NCI-H2227 treated with DMSO at 0.1 percent for 48 hours (cell line): Measurements from ENCODE around the gene BTBD16.

ENCODE experiments used
- DNase-seq: peaks from one replicate; lab custom pipeline; 2025; lab: John Stamatoyannopoulos, UW

BTBD16 gene

DNA sequence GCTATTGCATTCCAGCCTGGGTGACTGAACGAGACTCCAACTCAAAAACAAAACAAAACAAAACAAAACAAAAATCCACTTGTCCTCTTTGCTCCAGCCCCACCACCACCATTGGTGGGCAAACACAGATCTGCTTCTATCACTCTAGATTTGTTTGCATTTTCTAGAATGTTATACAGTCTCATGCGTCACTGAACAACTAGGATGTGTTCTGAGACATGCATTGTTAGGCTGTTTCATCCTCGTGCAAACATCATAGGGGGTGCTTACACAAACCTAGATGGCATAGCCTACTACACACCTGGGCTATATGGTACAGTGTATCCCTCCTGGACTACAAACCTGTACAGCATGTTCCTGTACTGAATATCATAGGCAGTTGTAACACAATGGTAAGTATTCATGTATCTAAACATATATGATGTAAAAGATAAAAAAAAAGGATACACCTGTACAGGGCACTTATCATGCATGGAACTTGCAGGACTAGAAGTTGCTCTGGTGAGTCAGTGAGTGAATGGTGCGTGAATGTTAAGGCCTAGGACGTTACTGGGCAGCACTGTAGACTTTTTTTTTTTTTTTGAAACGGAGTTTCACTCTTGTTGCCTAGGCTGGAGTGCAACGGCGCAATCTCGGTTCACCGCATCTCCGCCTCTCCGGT is 45.3 kb downstream of the BTBD16 start:
- no peak for DNase-seq

DNA sequence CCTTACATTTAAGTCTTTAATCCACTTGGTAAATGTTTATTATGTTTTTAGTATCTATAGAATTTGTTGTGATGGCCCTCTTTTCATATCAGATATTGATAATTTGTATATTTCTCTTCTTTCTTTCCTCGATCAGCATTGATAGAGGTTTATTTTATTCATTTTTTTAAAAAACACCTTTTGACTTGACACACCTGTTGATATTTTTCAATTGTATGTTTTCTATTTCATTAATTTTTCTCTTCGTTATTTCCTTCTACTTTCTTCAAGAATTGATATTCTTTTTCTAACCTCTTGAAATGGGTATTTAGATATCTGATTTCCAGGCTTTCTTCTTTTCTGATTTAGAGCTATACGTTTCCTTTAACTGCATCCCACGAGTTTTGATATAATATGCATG is 50.9 kb downstream of the BTBD16 start:
- no peak for DNase-seq

DNA sequence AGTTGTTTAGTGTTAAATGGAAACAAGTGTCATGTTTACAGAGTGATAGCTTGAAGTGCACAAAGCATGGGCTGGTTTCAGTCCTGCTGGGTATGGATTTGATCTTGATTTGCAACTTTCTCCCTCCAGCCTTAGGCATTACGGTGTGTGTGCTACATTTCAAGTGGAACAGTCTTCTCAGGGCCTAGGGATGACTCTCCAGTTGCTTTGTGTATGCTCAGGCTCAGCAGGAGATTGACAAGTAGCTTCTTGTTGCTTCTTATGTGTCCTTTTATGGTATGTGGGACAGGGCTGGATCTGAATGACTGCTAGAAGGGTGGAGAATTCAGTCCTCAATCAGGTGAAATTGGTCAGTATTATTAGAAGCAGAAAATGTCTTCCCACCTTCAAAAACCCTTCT is 52.1 kb downstream of the BTBD16 start:
- DNase-seq = peak; percentile 64

DNA sequence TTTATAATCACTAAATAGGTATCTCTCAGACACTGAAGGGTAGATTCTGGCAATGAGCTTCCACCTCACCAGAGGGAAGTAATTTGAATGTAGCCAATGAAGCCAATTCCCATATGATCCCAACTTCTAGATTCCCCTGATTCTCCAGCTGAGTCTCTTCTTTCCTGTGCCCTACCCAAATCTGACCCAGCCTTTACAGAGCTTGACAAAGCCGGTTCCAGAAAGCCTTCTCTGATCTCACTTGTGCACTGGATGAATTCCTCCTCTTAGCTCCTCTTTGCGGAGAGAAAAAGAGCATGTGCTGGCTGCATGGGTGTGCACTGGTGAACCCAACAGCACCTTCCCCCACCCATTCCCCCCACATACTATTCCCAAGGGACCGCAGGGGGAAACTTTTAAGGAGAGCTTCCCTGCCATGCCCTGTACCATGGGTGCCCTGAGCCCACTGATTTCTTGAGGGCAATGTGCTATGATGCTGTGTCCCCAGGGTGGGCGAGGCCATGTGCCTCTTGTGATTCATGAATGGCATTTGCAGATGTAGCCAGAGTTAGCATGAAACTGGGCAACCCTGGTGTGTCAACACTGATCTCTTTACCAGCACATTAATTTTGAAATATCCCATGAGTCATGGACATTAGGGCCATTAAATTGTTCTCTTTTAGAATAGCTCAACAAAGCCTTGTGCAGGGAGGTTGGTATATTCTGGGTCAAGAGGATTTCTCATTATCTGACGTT is 53.0 kb downstream of the BTBD16 start:
- peak; percentile 4 for DNase-seq

DNA sequence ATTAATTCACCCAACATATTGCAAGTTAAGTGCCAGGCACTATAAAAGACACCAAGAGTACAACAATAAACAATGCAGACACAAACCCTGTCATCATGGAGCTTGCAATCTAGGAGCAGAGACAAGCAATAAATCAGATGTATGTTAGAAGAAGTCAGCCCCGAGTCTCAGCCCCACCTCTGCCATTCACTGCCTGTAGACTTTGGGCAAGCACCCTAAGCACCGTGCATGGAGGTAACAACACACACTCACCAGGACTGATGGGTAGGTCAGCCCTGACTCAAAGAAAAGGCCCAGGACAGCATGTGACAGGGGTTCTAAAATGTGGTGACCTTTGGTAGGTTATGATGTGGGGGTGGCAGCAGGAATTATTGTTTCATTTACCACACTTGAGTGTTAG is 54.1 kb downstream of the BTBD16 start:
- DNase-seq = no peak

DNA sequence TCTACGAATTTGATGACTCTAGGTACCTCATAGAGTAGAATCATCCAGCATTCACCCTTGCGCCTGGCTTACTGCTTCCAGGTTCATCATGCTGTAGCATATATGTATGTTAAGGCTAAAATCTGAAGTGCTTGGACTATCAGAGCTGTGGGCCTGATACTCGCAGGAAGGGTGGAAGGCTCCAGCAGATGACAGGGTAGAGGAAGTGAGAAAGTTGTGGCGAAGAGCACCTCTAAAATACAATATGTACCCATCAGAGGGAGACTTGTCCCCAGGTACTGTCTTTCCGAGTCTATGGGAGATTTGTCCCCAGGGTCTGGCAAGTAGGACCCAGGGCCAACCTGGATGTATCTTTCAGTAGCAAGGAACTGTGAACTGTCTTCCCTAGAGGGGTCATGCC is 55.3 kb downstream of the BTBD16 start:
- no peak for DNase-seq

DNA sequence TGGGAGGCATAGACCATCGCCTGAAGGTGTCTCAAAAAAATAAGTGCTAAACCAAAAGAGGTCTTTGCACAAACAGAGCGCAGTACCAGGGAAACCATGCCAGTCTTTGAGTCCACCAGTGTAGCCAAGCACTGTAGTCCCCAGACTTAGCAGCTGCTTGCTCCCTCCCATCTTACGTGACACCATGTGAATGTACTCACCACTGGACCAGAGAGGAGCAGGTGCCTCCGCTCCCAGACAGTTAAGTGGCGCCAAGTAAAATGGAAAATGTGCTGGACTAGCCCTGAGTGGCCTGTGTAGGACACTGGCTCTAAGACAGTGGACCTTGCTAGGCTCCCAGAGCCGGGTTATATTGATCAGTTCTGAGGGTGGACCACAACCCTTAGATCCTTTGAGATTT is 55.7 kb downstream of the BTBD16 start:
- DNase-seq = no peak

DNA sequence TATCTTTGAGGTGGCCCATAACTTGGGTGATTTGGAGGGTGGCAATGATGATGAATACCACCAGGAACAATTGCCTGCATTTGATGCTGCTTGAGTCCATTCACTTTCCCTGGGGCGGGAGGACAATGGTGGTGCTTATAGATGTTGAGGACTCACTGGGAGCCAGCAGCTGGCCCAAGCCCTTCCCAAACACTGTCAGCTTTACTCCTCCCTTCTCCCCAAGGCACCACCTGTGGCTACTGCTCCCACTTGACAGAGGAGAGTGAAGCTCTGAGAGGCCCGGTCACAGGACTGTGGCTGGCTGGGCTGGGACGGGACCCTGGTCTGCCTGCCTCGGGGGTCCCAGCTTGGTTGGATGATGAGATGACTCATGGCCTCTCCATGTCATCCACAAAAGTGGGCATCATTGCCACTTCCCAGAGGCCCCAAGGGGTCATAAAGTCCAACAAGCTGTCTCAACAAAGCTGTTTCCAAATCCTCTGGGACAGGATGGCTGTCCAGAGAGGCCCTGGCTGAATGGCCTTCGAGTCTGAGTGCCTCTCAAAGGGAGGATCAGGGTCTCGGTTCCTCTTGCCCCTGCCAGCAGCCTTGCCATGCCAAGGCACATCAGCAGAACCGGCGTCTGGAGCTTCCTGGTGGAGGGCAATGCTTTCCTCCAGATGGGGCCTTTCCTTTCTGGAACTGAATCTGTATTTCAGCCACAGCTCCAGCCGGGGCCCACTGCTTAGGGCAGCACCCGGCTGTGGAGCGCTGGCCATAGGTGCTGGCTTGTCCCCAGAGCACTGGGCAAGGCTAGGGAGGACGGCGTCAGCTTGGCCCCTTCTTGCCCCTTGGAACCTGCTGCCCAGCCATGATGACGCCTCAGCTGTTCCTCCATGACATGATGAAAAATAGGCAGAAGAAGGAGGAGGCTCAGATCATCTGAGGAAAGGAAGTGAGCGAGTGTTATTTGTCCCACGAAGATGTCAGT is 56.4 kb downstream of the BTBD16 start:
- no peak for DNase-seq

DNA sequence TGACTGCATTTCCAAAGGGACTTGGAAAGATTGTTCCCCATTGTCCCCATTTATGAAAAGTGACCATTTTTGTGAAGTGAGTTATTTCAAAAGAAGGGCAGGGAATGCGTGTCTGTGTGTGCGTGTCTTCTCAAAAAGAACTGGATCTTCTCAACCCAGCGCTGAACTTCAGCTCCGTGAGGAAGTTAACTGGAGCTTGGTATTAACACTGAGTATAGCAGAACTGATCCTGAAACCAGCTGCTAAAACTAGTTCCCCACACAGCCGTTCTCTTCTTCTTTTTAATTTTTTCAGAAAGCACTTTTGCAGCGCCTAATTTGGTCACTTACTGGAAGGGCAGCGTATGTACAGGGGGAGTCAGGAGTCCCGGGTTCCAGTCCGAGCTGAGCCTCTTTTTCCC is 57.6 kb downstream of the BTBD16 start:
- no peak for DNase-seq

DNA sequence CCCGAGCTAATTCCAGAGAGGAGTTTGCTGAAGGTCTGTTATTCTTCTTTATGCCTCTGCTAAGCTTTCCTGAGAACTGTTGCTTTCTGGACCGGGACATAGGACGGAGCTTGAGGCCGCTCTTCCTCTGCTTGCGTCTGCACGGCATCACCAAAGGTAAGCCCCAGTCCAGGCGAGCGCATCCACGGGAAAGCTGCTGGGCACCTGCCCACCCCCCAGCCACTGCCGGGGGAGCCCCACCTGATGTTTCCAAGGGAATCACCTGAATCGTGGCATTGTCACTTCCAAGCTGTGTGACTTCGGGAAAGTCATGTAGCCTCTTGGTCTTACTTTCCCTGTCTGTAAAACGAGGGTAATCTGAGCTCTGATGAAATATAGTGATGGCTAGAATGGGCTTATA is 58.3 kb downstream of the BTBD16 start:
- no peak for DNase-seq

DNA sequence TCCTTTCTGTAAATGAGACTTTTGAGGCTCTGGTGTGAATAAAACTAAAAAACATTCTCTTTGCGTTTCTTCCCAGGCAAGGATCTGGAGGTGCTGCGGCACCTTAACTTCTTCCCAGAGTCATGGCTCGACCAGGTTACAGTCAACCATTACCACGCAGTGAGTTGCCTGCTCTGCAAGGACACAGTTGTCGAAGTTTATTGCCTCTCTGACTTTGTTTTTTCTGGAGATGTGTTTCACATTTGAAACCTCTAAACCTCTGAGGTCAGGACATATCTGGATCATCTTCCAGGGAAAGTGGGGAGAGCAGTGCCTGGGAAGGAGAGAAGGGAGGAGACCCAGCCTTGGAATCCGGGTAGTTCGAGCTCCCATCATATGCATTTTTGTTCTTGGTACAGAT is 60.0 kb downstream of the BTBD16 start:
- DNase-seq = no peak

DNA sequence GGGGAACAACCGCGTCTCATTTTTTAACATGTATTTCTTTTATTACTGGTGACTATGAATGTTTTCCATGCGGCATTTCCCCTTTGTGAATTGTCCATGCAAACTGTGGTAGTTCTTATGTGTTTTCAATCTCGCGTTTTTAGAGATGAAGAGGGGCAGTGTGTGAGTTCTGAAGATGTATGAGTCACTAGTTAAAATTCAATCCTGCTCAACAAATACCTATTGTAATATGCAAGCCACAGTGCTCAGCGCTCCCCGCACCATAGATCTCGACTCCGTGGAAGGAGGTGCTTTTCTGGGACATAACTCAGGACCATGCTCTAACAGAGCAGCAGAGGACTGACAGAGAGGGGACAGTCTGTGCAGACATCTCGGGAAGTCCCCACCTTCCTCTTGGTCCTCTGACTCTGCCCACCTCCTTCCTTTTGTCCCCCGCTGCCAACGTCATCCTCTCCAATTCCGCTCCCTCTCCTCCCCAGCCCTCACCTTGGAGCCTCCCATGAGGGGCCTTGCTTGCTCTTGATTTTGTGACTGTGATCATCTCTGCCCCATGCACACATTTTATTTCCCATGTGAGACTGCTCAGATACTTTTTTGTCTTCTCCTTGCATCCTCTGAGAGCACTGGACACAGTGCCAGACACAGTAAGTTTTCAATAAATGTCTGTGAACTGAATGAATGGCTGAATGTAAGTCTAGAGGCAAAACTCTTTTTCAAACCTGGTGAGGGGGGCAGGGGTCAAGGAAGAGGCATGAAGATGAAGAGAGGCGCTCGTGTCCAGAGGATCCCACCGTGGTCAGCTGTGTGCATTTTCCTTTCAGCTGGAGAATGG is 60.7 kb downstream of the BTBD16 start:
- no peak for DNase-seq

DNA sequence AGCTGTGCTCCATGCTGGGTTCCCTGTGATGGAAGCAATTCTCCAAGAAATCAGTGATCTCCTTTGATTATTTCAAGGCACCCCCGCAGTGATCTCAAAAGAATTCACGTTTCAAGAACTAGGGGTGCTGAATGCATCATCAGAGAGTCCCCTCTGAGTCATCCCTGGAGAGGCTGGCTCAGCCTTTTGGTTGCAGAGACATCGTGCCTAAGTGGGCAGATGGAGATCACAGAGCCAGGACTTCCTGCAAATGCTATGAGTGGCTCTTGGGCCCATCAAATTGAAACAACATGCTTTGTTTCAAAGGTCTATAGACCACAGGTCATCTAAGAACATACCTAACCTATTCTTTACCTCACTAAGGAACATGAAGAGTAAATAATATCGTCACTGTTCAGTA is 61.9 kb downstream of the BTBD16 start:
- no peak for DNase-seq

DNA sequence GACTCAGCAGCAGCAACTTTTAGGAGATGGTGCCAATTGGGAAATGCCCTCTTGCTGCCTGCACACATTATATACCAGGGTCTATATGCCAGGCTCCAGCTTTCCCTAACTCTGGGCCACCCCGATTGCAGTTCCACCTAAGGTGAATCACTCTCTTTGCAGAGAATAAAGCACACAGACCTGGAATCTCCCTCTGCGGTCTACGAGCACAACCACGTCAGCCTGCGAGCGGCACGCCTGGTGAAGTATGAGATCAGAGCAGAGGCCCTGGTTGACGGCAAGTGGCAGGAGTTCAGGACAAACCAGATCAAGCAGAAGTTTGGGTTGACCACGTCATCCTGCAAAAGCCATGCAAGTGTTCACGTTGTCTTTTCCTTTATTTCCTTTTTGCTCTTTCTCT is 65.2 kb downstream of the BTBD16 start:
- no peak for DNase-seq

DNA sequence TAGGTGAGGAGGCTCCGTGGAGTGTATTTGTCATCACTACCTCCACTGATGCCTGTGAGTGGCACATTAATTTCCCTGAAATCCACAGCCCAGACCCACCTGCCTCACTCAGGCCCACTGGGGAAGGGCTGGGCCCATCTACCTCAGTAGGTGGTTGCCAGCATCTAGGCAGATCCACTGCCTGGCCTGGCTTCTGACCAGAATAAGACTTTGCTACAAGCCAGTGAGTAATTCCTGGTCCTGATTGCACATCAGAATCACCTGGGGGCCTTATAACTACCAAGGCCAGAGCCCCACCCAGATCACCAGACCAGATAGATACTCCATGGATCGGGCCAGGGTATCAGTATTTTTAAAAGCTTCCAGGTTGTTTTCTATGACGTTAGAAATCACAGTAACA is 65.9 kb downstream of the BTBD16 start:
- no peak for DNase-seq

DNA sequence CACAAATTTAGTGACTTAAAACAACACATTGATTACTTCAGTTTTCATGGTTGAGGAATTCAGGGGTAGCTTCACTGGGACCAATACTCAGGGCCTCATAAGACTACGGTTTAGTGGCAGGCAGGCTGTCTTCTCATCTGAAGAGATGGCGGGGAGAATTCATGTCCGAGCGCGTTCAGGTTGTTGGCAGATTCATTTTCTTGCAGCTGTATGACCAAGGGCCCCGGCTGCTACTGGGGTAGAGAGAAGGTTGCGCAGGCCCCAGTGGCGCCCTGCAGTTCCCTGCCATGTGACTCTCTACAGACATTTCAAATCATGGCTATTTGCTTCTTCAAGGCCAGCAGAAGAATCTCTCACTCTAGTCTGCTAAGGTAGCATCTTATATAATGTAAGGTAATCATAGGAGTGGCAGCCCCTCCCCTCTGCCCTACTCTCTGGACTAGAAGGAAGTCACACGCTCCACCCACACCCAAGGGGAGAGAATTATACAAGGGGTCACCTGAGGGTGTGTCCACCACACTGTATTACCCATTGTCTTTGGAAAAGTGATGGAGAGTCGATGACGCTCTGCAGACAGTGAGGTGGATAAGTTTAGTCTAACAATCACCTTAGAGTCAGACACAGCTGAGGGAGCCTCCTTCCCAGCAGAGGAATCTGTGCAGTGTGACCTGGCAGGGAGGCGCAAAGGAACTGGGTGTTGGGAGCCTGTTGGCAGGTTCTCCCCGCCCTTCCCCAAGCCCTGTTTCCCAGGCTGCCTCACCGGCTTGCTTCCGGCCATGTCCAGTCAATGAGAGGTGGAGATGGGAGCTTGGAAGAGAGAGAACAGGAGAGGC is 67.7 kb downstream of the BTBD16 start:
- DNase-seq = no peak

DNA sequence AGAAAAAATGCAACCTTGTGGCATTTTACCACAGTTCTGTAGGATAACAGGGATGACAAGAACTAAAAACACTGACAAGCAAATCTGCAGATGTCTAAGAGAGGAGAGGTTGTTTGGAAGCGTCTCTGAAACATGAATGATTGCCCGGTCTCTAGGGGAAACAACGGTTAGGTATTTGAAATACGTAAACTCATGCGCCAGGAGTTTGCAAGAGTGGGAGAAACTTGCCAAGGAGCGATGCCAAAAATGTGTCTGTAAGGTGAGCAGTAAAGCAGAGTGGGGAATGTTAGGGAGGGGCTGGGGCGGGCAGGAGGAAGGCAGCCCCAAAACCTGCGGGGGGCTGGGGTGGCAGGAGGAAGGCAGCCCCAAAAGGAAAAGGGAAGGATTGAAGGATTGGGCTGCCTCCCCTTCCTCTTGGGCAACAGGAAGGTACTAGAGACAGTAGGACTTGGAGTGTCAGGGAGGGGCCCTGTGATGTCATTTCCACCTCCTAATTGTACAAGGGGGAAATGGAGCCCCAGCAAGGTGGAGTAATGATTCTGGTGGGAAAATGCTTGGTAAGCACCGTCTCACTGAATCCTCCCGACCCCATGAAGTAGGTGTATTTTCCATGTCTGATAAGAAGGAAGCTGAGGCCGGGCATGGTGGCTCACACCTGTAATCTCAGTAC is 70.2 kb downstream of the BTBD16 start:
- DNase-seq = no peak

DNA sequence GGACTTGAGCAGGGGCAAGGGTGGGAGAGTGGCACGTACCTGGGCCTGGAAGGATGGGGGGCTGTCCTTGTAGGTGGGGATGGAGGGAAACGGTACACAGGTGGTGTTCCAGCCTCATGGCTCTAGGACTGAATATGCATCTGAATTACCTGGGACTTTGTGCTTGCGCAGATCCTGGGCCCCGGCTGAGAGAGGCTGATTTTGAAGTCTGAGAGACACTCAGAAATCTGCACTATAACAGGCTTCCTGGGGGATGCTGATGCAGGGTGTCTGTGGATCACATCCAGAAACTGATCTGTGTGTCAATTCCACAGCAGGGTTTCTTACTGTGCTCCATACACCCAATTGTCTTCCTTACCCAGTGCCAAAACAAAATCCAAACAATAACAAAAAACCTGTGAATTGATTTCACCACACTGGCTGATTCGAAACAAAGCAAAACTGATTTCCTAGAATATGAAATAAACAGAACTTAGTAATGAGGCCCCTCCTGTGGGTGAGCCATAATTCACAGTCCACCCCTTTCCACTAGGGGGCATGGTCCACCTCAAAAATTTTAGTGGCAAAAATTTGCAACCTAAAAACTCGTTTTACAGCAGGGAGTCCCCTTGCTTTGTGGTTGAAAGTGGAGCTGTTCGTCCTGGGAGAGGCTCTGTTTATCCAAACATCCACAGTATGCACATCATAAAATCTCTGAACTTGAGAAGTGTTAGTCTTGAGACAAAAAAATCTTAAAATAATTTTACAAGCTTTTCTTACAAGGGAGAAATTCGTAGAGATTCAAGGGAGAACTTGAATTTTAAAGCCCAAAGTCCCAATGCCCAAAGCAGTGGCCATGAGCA is 71.4 kb downstream of the BTBD16 start:
- peak; percentile 3 for DNase-seq

DNA sequence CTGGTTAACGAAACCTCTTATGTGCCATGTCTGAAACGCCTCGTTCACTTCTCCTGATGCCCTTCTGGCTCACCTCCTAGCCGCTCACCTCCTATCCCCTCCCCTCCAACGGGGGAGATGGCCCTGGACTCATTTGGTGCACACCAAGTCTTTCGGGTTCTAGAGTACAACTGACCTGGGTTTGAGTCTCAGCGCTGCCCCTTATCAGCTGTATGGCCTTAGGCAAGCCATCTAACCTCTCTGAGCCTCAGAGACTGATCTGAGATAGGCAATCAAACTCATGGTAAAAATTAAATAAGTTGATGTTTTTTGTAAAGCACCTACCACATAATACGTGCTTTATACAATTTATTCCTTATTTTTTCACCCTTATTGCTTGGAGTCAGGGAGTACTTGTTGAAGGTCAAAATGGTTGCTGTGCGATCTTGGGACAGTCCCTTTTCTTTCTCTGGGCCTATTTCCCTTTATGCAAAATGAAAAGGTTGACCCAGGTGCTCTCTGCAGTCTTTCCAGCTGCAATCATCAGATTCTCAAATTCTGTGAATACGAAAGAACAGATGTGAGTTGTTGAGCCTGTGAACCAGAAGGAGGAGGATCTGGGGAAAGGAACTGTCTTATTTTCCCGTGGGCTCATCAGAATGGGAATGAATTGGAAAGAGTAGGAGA is 72.2 kb downstream of the BTBD16 start:
- no peak for DNase-seq
